ENCODE measurements around the gene CRABP1. TPM values are rescaled to one million over a fixed set of nuclear protein-coding genes. Genes with fewer than 3 reads are reported as not detected.

CRABP1 gene
- total and polyA plus RNA-seq, 9 donors: 0.40 to 2.7 (median 0.56) TPM; not detected in 6

DNA sequence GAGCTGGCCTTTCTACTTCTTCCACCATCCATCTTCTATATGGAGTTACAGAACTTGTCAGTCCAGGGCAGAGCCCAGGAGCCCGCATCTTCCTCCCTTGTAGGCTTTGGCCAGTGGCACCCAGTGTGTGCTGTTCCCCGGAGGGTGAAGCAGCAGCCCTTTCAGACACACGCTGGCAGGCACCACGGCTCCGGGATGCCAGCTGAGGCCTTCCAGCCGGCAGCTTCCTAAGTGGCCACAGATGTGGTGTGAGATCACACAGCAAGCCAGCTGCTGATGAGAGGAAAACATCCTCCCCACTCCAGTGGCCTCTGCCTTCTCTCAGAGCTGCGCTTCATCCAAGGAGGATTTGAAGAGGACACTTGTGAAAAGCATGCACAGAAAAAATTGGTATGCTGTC lies 24.1 kb downstream of the CRABP1 start:
- intact Hi-C loops (cut with DNase I): no loop called here
- H3K9me3 ChIP-seq: no peaks in the 10 kb centered on the region
- no peaks in the 10 kb centered on the region for H3K27me3 ChIP-seq
- no peak overlapping the region for H3K4me3 ChIP-seq
- WGBS, 3 donors: 14 to 24% (median 16%) methylated on average over 7 of the region's 7 CpGs
- H3K27ac ChIP-seq: no peak overlapping the region
- H3K36me3 ChIP-seq: no peaks in the 10 kb centered on the region
- TF ChIP-seq POLR2A (IDR thresholded peaks at IDR 0.05): no peak
- TF ChIP-seq EP300 (IDR thresholded peaks at IDR 0.05): no peak
- TF ChIP-seq, protein P1, sequence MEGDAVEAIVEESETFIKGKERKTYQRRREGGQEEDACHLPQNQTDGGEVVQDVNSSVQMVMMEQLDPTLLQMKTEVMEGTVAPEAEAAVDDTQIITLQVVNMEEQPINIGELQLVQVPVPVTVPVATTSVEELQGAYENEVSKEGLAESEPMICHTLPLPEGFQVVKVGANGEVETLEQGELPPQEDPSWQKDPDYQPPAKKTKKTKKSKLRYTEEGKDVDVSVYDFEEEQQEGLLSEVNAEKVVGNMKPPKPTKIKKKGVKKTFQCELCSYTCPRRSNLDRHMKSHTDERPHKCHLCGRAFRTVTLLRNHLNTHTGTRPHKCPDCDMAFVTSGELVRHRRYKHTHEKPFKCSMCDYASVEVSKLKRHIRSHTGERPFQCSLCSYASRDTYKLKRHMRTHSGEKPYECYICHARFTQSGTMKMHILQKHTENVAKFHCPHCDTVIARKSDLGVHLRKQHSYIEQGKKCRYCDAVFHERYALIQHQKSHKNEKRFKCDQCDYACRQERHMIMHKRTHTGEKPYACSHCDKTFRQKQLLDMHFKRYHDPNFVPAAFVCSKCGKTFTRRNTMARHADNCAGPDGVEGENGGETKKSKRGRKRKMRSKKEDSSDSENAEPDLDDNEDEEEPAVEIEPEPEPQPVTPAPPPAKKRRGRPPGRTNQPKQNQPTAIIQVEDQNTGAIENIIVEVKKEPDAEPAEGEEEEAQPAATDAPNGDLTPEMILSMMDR (IDR thresholded peaks at IDR 0.05): no peak
- DNase-seq: no peak
- no peaks in the 10 kb centered on the region for H3K4me1 ChIP-seq (ENCODE audit: insufficient read depth)

DNA sequence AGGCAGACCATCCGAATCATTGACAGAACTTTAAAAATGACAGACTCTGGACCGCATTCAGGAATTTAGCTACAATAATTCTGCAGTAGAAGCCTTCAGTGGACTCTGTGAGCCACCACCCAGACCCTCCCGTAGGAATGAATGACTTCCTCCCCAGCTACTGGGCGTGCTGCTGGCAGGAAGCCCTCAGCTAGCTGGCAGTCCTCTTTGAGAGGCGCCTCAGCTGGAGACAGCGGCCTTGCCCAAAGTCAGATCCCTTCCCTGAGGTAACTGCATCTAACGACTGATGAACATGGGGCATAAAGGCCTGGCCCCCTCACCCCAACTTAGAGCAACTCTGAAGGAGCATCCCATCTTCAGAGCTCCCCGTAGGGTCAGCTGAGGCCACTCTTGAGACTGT lies 25.8 kb downstream of the CRABP1 start:
- no peaks in the 10 kb centered on the region for H3K4me1 ChIP-seq (ENCODE audit: insufficient read depth)
- no peak for TF ChIP-seq POLR2A (IDR thresholded peaks at IDR 0.05)
- TF ChIP-seq EP300 (IDR thresholded peaks at IDR 0.05): no peak
- TF ChIP-seq, protein P1 (IDR thresholded peaks at IDR 0.05): no peak
- H3K9me3 ChIP-seq: no peaks in the 10 kb centered on the region
- 51 to 53% (median 52%) methylated on average over 8 of the region's 8 CpGs for WGBS, 3 donors
- no peak overlapping the region for H3K4me3 ChIP-seq
- intact Hi-C loops (cut with DNase I): no loop called here
- DNase-seq: no peak
- H3K27me3 ChIP-seq: no peaks in the 10 kb centered on the region
- H3K36me3 ChIP-seq: no peaks in the 10 kb centered on the region
- no peak overlapping the region for H3K27ac ChIP-seq

DNA sequence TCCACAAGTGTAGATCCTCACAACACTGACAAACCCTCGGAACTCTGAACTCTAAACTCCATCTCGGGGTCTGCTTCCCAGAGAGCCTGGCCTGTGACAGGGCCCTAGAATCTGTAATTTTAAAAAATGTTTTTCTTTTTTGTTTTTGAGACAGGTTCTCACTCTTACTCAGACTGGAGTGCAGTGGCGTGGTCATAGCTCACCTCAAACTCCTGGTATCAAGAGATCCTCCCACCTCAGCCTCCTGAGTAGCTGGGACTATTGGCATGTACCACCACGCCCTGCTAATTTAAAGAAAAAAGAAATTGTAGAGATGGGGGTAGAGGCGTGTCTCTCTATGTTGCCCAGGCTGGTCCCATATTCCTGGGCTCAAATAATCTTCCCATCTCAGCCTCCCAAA lies 26.2 kb downstream of the CRABP1 start:
- TF ChIP-seq, protein P1 (IDR thresholded peaks at IDR 0.05): no peak
- no peak for TF ChIP-seq POLR2A (IDR thresholded peaks at IDR 0.05)
- no peak for TF ChIP-seq EP300 (IDR thresholded peaks at IDR 0.05)

DNA sequence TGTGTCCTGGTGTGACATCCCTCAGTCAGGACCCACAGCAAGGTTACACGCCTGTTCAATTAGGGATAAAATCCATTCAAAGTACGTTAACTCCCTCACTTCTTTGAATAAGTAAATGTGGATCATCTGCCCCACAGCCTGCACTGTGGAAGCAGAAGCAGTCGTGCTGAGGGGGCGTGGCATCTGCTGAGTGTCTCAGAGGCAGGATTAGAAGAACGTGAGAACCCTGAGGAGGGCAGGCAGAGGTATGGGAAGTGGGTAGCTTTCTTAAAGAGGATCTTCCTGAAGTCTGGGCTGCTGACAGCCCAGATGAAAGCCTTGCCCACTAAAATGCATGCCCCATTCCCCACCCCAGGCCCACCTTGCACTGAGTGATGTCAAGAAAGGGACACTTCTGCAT lies 28.5 kb downstream of the CRABP1 start:
- no peak overlapping the region for H3K27ac ChIP-seq
- intact Hi-C loops (cut with DNase I): no loop called here
- no peaks in the 10 kb centered on the region for H3K36me3 ChIP-seq
- H3K9me3 ChIP-seq: no peaks in the 10 kb centered on the region
- no peaks in the 10 kb centered on the region for H3K27me3 ChIP-seq
- H3K4me3 ChIP-seq: no peak overlapping the region
- TF ChIP-seq EP300 (IDR thresholded peaks at IDR 0.05) (no peak), POLR2A (IDR thresholded peaks at IDR 0.05) (no peak)
- TF ChIP-seq, protein P1 (IDR thresholded peaks at IDR 0.05): no peak
- H3K4me1 ChIP-seq (ENCODE audit: insufficient read depth): no peaks in the 10 kb centered on the region
- no peak for DNase-seq
- 8 to 11% (median 9%) methylated on average over 5 of the region's 5 CpGs for WGBS, 3 donors

More for the DNA sequence above, 26.2 kb downstream of the CRABP1 start:
- H3K9me3 ChIP-seq: no peaks in the 10 kb centered on the region
- WGBS, 3 donors: 90 to 93% (median 93%) methylated on average over 5 of the region's 5 CpGs
- DNase-seq: no peak
- intact Hi-C loops (cut with DNase I): no loop called here
- no peaks in the 10 kb centered on the region for H3K27me3 ChIP-seq
- H3K4me3 ChIP-seq: no peak overlapping the region
- no peaks in the 10 kb centered on the region for H3K36me3 ChIP-seq
- H3K27ac ChIP-seq: no peak overlapping the region
- H3K4me1 ChIP-seq (ENCODE audit: insufficient read depth): no peaks in the 10 kb centered on the region

All from ovary (tissue), 9 donors.